GM18951 (cell line): ENCODE data around the gene FNDC3B.
"Not testable (repeated sequence)": the region's sequence is repeated elsewhere in the genome, so short reads cannot be mapped to it uniquely, and the experiment has no call there.

ENCODE experiments used
- POLR2A ChIP-seq: IDR thresholded peaks from 4 replicates; pipeline ENCODE4 v1.6.1; 2011; ENCODE audit warnings: mild to moderate bottlenecking; ENCODE audit not compliant: insufficient read length, insufficient read depth; ENCODE audit errors: extremely low read depth
- in situ Hi-C: fragments of 300-500 bp; cut with MboI; formaldehyde crosslinking; loops from one replicate; pipeline ENCODE4 v1.12.0; 2022; ENCODE audit warnings: low sequenced_read_pairs, mixed read lengths, inconsistent platforms; ENCODE audit not compliant: unreplicated experiment

FNDC3B gene

DNA sequence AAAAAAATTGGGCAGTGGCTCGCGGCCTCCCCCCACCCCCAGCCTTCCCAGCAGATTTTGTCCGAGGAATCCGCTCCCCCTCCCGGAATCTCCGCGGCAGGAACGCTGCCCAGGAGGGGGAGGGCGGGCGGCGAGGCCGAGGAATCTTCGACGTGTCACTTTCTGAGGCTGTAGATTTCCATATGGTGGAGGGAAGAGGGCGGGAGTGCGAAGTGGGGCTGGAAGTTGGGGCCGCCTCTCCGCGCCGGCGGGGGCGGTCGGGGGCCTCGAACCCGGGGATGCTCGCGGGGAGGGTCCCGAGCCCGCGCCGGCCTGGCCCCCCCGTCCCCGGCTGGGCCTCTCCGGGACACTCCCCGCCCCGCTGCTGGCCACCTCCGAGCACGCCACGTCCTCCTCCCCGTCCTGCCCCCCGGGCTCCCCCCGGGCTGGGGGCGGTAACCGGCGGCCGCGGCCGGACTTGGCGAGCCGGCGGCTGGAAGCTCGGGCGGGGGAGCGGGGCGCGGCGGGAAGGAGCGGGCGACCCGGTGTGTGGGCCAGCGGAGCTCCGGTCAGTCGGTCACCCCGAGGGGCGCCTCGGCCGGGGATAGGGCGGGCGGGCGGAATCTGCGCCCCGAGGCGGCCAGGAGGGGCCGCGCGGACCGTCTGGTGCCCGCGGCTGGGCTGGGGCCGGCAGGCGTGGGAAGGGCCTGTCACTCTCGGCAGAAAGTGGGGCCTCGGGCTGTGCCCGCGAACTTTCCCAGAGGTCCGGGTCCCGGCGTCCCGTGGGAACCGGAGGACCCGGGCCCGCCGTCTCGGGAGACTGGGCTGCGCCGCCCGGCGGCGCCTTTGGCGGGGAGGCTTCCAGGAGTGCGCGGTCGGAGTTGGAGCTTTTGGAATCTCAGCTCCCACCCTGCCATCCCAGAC lies 951 bp downstream of the FNDC3B start:
- in situ Hi-C loops, result no loop called here
- TF ChIP-seq POLR2A, result peak; percentile 32

GRCh38 chr3:172040981-172041963 lies 1.9 kb downstream of the FNDC3B start:
- no peak for TF ChIP-seq POLR2A
- in situ Hi-C loops, result no loop called here

DNA sequence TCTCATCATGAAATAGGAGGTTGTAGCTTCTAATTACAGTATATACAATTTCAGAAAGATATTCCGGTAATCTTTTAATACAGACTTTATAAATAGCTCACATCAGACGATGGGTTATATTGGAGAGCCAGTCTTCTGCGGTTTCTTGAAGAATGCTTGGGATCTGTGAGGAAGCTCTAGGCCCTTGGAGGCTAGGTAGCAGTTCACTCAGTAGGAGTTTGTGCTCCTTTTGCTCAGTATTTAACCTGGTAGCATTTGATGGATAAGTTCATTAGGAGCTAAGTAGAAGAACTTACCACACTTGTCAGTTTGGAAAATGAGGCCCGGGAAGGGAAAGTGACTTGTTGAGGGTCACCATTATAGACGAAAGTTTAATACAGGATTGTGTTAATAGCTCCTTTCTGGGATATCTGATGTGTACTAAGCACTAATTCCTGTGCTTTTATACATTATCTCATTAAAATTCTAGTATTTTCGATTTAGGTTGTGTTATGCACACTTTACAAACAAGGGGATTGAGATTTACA lies 2.8 kb downstream of the FNDC3B start:
- no peak for TF ChIP-seq POLR2A
- in situ Hi-C loops, result no loop called here

GRCh38 chr3:172042663-172043179 lies 3.3 kb downstream of the FNDC3B start:
- in situ Hi-C loops, result not testable (repeated sequence)

DNA sequence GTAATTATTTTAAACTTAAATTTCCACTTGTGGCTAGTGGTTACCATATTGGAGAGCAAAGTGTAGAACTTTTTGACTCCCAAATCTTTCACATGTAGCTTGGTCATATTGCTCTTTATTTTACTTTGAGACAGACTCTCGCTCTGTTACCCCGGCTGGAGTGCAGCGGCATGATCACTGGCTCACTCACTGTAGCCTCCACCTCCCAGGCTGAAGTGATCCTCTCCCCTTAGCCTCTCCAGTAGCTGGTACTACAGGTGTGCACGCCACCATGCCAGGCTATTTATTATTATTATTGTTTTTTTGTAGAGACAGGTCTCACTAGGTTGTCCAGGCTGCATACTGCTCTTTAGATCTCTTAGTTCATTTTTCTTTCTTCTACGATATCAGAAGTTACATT lies 3.9 kb downstream of the FNDC3B start:
- in situ Hi-C loops, result no loop called here
- no peak for TF ChIP-seq POLR2A

DNA sequence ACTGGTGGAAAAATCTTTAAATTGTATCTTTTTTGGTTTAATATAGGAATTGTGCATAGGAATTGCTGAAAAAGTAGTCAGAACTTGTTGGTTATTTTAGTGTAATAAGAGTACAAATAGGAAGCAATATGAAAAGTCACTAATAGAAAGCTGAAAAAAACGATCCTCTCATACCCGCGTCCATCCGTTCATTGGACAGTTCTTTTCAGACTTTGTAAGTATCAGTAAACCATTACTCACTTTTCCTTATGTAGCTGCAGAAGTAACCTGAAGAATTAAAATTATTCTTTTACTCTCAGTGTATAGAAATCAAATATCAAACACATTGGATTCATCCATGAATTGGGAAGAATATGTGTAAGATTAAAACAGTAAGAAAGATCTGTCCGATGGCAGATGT lies 4.4 kb downstream of the FNDC3B start:
- TF ChIP-seq POLR2A, result no peak
- in situ Hi-C loops, result no loop called here

- in situ Hi-C loops, result no loop called here
- no peak for TF ChIP-seq POLR2A
Measured at GRCh38 chr3:172044833-172045585, 5.6 kb downstream of the FNDC3B start.

GRCh38 chr3:172046268-172046915 lies 7.0 kb downstream of the FNDC3B start:
- in situ Hi-C loops, result no loop called here
- TF ChIP-seq POLR2A, result no peak

GRCh38 chr3:172047567-172048115 lies 8.3 kb downstream of the FNDC3B start:
- no peak for TF ChIP-seq POLR2A
- in situ Hi-C loops, result no loop called here

- in situ Hi-C loops, result no loop called here
Measured at GRCh38 chr3:172048599-172048998, 9.2 kb downstream of the FNDC3B start.

DNA sequence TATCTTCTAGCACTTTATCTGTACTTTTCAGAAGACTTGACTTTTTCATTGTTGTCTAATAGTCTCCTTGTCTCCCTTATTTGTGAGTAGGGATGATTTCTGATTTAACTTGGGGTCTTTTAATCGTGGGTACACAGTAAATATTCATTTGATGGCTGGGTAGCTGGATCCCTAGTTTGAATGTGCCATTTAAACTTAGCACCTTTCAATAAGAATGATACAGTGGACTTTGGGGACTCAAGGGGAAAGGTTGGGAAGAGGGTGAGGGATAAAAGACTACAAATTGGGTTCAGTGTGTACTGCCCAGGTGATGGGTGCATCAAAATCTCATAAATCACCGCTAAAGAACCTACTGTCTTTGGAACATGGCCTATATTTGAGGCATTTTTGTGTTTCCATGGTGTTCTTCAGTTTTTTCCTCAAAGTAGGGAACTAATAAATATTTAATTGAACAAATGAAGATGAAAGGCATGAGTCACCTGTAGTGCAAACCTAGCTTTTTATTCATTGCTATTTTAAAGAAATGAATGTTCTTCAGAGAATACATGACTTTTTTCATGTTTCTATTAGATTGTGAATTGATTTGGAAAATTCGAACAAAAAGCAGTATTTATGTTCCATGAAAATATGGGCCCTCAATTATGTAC lies 12.1 kb downstream of the FNDC3B start:
- in situ Hi-C loops, result no loop called here
- no peak for TF ChIP-seq POLR2A

More at GRCh38 chr3:172048599-172048998, 9.2 kb downstream of the FNDC3B start:
- TF ChIP-seq POLR2A, result no peak
